Kidney (tissue), 14 donors: Measurements from ENCODE around the gene ACTN1. TPM values are rescaled to one million over a fixed set of nuclear protein-coding genes. Genes with fewer than 3 reads are reported as not detected.

Experiments used
- DNase-seq, 5 donors: peaks; one replicate each; pipeline ENCODE4 v3.0.0-alpha.2; 2013 to 2020
- FAIRE-seq: peaks from 2 replicates; lab custom pipeline; 2012; peaks lifted over from hg19 to GRCh38; lab: Jason Lieb, UNC
- H3K27ac ChIP-seq, 2 donors: one replicate each; pipeline ENCODE4 v1.7.0; 2013; ENCODE audit warnings: low read depth in 2 of 2, low read length in 2 of 2, inconsistent platforms in 1 of 2
- H3K27me3 ChIP-seq: one replicate; pipeline ENCODE4 v1.7.1; 2013; ENCODE audit warnings: low read length, inconsistent platforms; ENCODE audit not compliant: control insufficient read depth, insufficient read depth
- H3K36me3 ChIP-seq, 3 donors: one replicate each; pipeline versions ENCODE4 v1.7.0 to v1.7.1; 2013; ENCODE audit warnings: low read length in 3 of 3, control low read depth in 1 of 3, inconsistent platforms in 1 of 3; ENCODE audit not compliant: insufficient read depth in 3 of 3, control insufficient read depth in 2 of 3
- H3K4me1 ChIP-seq, 3 donors: one replicate each; pipeline versions ENCODE4 v1.7.0 to v1.7.1; 2013; ENCODE audit warnings: low read length in 3 of 3, inconsistent platforms in 1 of 3, low read depth in 1 of 3; ENCODE audit not compliant: control insufficient read depth in 2 of 3, insufficient read depth in 2 of 3
- H3K4me3 ChIP-seq, 3 donors: one replicate each; pipeline versions ENCODE4 v1.7.0 to v1.8.1; 2013; ENCODE audit warnings: low read length in 3 of 3, control low read depth in 1 of 3, inconsistent platforms in 1 of 3
- H3K9ac ChIP-seq, 3 donors: one replicate each; pipeline versions ENCODE4 v1.7.0 to v1.7.1; 2013; ENCODE audit warnings: low read length in 3 of 3, control low read depth in 1 of 3, inconsistent platforms in 1 of 3
- H3K9me3 ChIP-seq, 3 donors: one replicate each; pipeline versions ENCODE4 v1.7.0 to v1.7.1; 2013; ENCODE audit warnings: low read length in 3 of 3, control low read depth in 1 of 3, inconsistent platforms in 1 of 3; ENCODE audit not compliant: control insufficient read depth in 2 of 3, insufficient read depth in 1 of 3
- CTCF ChIP-seq: IDR thresholded peaks from 3 replicates; pipeline ENCODE4 v1.5.1; 2012; ENCODE audit warnings: mild to moderate bottlenecking, moderate library complexity, borderline replicate concordance; ENCODE audit not compliant: insufficient read depth; ENCODE audit errors: extremely low read depth
- intact Hi-C: fragments of 100-400 bp; cut with DNase I; formaldehyde crosslinking; loops from one replicate; pipeline ENCODE4 v1.11.1; 2022
- polyA plus RNA-seq: library from polyadenylated mRNA; stranded (reverse); fragments of 350-450 nt; fragmentation: Illumina TruSeq; extraction: RNeasy Lipid Tissue Mini Kit (QIAGEN cat#74804); gene quantifications from one replicate; pipeline ENCODE4 v1.2.3, GENCODE V29; 2014; ENCODE audit warnings: low read depth, low replicate concordance; ENCODE audit not compliant: insufficient read depth
- total RNA-seq: library from RNA; stranded (reverse); fragmentation: NEBNext Ultra II Directional; extraction: Animal tissue kit (Norgen Biotek cat#: 25700); gene quantifications from one replicate; pipeline ENCODE4 v1.2.1, GENCODE V29; 2021
- donor health status: control.
- donor health status: control.
- donor health status: control.
- donor health status: control.
- donor health status: control.
- donor health status: DM: yes; HTN: yes; CAD: no.
- donor health status: Normal renal cell carcinoma (clear cell type).

Gene ACTN1
- total and polyA plus RNA-seq, 2 donors from 2014 or later = 20.1 to 184 TPM

- Histone ChIP-seq H3K4me3 (no peak overlapping the region), H3K4me1 (no peaks in the 10 kb centered on the region), H3K9ac (no peak overlapping the region), H3K36me3 (no peaks in the 10 kb centered on the region), H3K27ac (no peak overlapping the region), H3K27me3 (no peaks in the 10 kb centered on the region), H3K9me3 (peaks cover 0 to 7% (median 0%) of the 10 kb centered on the region in 3 donors)
- FAIRE-seq (no peak), DNase-seq (no peak)
- TF ChIP-seq CTCF = no peak
- intact Hi-C loops = no loop called here
Observed at GRCh38 chr14:68834816-68835215, 144.3 kb downstream of the ACTN1 start.

GRCh38 chr14:68828698-68829097 lies 150.4 kb downstream of the ACTN1 start:
- no peak for TF ChIP-seq CTCF
- intact Hi-C loops = loop anchor here (10.0 kb wide), 1 partner anchor 894 kb away; no protein-coding TSS in a partner anchor
- H3K4me1 ChIP-seq = peaks cover 0 to 8% (median 4%) of the 10 kb centered on the region in 3 donors
- no peaks in the 10 kb centered on the region for H3K36me3 ChIP-seq
- no peaks in the 10 kb centered on the region for H3K27me3 ChIP-seq
- H3K9ac ChIP-seq = no peak overlapping the region
- H3K4me3 ChIP-seq = no peak overlapping the region
- DNase-seq = no peak
- no peaks in the 10 kb centered on the region for H3K9me3 ChIP-seq
- no peak overlapping the region for H3K27ac ChIP-seq
- no peak for FAIRE-seq

- Histone ChIP-seq H3K4me1 (peaks cover 0 to 13% (median 10%) of the 10 kb centered on the region in 3 donors), H3K9me3 (no peaks in the 10 kb centered on the region), H3K36me3 (no peaks in the 10 kb centered on the region), H3K9ac (no peak overlapping the region), H3K27me3 (no peaks in the 10 kb centered on the region), H3K4me3 (no peak overlapping the region), H3K27ac (no peak overlapping the region)
- no peak for TF ChIP-seq CTCF
- intact Hi-C loops = loop anchor here (10.0 kb wide), 1 partner anchor 891 kb away; no protein-coding TSS in a partner anchor
- DNase-seq (no peak), FAIRE-seq (no peak)
Observed at GRCh38 chr14:68825729-68826128, 153.4 kb downstream of the ACTN1 start.
